HG03045 (cell line): ENCODE results near the gene AP4S1.

Experiments used
- ATAC-seq: cut with Tn5 transposase; IDR thresholded peaks from one replicate; pipeline ENCODE4 v1.9.1; 2021; ENCODE audit warnings: mild to moderate bottlenecking, moderate library complexity; ENCODE audit not compliant: unreplicated experiment

The AP4S1 gene

DNA sequence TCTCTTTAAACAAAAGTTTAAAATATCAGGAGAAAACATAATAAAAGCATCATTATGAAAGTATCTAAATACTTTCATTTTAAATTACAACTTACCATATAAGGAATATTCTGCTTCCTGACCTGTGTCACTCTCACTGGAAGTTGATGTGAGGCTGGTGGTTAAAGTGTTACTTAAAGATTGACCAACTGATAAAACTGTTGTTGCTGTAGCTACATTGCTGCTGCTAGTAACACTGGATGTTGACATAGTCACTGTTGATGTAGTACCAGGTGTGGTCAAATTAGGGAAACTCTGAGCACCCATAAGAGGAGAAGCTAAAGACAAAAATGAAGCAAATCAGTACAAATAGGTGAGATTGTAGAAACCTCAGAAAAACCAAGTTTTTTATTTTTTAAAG is 102.2 kb downstream of the AP4S1 start:
- no peak for ATAC-seq

DNA sequence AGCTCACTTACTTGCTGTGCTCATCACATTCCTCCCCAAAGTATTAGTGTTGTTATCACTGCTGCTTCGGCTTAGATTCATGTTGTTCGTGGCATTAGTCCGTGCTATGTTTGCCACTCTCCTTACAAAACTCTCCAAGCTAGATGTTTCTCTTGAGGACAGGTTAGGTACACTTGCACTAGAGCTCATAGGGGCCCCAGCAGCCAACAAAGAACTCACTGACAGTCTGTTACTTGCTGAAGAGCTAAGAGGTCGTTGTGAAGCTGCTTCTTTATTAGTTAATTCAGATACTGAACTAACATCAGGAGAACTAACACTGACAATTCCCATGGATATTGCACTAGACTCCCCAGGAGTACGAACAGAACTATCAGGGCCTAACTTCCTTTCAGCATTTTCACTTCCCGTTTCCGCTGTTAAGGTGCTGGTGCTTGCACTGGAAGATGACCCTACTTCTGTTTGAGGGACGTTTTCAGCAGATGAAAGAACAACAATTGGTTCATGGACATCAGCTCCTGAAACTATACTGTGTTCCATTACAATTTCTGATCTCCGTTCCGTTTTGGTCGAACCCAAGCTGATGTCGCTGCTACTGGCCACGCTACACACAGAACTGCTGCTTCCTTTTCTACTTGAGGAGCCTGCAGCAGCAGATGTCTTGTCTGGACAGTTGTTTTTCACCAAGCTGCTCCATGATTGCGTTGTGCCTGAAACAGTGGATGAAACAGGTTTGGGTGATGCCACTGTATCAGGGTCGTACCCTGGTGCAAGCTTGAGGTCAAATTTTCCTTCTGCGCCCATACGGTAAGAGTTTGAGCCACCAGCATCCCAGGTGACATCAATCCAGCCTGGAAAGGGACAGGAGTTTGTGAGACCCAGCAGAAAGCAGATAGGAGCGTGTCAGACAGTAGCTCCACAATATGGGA is 103.4 kb downstream of the AP4S1 start:
- no peak for ATAC-seq

DNA sequence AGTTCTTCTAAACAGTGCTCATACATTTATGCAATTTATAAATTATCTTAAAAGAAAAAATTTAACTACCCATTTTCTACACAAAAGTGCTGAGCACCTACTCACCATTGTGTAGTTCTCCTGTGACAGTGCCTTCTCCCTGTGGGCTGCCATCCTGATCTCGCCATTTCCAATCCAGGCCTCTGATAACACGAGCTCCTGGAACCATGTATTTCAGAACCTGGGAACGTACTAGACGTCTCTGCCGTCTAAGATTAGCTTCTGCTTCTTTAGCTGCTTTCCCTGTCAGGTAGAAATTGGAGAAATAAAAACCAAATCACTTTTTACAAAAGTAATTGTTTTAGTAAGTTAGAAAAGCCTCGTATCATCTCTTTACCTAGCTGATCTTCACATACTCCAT is 107.7 kb downstream of the AP4S1 start:
- no peak for ATAC-seq

DNA sequence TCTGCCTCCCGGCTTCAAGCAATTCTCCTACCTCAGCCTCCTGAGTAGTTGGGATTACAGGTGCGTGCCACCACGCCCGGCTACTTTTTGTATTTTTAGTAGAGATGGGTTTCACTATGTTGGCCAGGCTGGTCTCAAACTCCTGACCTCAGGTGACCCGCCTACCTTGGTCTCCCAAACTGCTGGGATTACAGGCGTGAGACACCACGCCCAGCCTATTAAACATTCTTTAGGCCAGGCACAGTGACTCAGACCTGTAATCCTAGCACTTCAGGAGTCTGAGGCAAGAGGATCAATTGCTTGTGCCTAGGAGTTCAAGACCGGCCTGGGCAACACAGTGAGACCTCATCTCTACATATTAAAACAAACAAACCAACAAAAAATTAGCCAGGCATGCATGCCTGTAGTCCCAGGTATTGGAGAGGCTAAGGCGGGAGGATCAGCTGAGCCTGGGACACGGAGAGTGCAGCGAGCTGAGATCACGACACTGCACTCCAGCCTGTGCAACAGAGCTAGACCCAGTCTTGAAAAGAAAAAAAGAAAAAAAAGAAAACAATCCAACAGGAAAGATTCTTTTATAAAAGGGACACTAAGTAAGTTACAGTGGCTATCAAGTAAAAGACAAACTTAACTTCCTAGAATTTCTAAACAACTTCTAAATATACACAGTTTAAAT is 111.9 kb downstream of the AP4S1 start:
- ATAC-seq: no peak

DNA sequence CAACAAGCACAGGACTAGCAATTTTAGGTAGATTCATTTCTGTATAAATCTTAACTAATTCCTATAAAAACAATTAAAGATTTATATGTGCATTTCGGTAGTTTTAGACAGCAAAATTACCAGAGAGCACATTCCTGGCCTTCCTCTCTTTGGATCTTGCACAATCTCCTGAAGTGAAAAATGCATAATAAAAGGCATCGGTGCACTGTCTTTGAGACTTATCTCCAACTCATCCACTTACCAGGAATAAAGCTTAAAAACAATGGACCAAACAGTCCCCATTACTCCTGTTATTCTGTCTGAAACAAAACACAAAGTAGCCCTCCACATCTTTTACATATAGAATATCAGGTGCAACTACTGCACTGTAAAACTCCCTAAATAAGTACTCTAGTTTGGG is 112.9 kb downstream of the AP4S1 start:
- ATAC-seq: no peak

DNA sequence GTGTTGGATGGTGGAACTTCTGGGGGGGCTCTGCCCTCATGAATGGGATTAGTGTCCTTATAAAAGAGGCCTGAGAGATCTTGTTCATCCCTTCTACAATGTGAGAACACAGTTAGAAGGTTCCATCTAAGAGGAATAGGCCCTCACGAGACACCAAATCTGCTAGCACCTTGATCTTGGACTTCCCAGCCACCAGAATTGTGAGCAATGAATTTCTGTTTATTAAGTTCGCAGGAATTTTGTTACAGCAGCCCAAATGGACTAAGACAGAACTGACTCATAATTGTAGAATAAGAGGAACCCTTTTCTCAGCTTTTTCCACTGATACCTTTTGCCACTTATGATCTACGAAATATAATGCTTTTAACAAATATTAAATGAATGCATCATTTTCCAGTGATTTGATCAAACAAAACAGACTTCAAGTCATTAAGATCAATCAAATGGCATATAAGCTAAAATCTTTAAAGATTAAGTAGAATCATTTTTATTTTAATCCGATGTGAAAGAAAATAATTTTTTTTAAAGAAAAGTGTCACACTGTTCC is 113.9 kb downstream of the AP4S1 start:
- ATAC-seq: no peak

DNA sequence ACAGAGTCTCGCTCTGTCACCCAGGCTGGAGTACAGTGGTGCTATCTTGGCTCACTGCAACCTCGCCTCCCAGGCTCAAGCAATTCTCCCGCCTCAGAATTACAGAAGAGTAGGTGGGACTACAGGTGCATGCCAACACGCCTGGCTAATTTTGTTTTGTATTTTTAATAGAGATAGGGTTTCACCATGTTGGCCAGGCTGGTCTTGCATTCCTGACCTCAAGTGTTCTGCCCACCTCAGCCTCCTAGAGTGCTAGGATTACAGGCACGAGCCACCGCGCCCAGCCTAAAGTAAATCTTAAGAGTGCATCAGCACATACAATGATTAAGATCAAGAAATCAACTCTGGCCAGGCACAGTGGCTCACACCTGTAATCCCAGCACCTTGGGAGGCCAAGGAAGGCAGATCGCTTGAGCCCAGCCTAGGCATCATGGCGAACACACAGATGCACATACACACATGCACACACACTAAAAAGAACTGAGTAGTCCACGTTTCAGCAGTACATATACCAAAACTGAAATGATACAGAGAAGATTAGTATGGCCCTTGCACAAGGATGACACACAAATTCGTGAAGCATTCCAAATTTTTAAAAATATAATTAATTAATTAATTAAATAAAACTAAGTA is 117.1 kb downstream of the AP4S1 start:
- no peak for ATAC-seq
